Stimulated activated CD4-positive, alpha-beta T cell treated with anti-CD3 and anti-CD28 coated beads, Interleukin-1b, Interleukin-23, amount 100 ng/mL, for 24 hours (primary cell): ENCODE data around the gene FABP1.
A peak's percentile ranks its signal among the peaks of the same experiment; 100 is the strongest.

Source experiments
- DNase-seq, 4 experiments: peaks; one replicate each; pipeline ENCODE4 v3.0.0-alpha.2; 2020; ENCODE audit warnings: low read depth in 4 of 4, low spot score in 1 of 4

The FABP1 gene

DNA sequence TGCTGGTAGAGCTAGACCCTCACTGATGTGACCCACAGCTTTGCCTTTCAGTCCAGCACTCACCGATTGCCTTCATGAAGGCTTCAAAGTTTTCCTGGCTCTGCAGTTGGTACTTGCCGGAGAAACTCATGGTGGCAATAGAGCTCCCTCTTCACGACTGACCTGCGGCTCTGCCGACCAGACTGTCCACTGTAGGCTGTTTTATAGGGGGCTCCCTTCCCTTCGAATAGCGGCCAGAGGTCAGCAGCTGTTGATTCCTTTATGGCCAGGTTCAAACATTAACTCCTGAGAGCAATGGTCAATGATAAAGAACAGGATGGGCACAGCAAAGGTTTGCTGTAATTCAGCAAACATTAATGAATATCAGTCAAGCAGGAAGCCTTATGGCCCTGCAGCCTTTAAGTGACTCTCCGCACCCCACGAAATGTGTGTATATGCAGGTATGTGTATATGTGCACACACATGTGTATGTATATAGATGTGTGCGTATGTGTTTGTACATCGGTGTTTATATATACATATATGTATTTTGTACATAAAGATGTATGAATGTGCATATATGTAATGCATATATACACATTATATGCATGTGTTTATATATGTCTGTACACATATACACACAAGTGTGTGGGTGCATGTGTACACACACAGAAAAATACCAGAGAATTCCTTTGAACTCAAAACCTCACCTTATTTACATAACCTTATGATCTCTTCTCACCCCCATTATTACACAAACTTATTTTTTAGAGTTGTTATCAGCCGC lies at the start of gene FABP1:
Gene FABP1, minus strand, starts transcription at position 175 of the 766 bp plus-strand sequence. Its CDS starts 45 bp downstream, at position 130.
- DNase-seq = no peak

DNA sequence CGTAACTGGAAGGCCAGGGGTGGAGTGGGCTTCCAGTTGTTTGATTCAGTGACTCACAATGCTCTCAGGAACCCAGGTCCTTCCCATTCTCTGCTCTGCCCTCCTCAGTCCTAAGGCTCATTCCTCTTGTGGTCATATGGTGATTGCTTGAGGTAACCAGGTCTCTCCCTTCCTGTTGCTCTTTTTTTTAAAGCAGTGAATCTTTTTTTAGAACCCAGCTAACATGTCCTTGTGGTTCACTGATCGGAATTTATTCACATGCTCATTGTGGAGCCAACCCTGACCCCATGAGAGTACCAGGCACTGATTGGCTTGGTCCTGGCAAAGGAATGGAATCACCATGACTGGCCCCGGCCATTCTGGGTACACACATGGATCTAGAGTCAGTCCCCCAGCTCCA lies 49.7 kb upstream of the FABP1 start:
- no peak for DNase-seq

DNA sequence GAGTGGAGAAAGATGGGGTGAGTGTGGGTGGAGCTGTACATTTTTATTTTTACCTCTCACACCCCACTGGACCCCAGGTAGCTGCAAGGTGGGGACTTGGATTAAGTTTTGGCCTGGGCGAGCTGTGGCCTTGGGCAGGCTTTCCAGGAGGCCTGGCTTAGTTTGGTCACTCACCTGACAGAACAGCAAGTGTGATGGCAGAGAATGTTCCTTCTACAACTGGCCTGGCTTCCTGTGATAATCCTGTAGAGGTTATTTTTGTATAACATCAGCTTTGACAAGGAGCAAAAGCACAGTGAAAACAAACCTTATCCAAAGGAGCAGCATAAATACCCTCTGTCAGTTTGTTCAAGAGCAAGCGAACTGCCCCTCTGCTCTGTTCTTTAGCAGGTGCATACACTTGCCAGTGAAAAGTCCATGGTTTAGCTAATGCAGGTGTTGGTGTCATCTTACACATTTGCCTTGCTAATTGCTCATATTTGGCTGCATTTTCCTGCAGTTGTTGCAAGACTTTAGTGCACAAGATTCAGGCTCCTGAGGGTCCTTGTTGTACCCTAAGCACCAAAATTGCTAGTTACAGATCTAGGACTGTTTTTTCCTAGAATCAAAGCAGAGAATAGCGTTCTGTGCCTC lies 48.6 kb upstream of the FABP1 start:
- no peak for DNase-seq

DNA sequence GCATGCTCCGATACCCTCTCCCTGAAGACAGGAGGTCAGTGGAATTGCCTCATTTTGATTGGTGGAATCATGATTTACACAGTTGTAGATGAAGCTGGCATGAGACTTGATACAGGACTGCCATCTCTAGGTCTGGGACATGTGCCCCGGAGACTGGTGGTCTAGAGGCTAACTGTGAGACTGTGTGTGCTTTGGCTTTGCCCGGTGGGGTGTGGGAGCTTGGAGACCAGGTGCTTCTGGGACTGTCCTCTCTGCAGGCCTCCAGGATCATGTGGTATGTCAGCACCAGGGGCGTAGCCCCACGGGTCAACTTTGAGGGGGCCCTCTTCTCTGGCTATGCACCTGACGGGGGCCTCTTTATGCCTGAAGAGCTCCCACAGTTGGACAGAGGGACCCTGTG lies 45.0 kb upstream of the FABP1 start:
- DNase-seq = no peak

DNA sequence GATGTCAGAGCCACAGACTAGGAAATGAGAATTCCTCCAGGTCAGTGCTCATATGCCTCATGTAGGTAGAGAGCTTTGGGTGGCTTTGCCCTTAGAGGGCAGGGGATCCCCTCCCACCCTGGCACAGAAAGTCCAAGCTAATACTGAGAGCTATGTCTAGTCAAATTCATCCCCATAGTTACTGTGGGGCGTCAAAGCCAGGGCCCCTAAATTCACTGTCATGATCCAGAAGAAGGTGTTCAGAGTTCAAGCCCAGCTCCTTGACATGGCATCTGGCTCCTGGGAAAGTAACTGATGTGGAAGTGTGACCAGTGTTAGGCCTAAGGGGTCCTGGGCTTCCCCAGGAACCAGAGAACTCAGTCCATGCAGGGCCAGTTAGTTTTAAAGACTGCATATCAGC lies 44.1 kb upstream of the FABP1 start:
- no peak for DNase-seq

DNA sequence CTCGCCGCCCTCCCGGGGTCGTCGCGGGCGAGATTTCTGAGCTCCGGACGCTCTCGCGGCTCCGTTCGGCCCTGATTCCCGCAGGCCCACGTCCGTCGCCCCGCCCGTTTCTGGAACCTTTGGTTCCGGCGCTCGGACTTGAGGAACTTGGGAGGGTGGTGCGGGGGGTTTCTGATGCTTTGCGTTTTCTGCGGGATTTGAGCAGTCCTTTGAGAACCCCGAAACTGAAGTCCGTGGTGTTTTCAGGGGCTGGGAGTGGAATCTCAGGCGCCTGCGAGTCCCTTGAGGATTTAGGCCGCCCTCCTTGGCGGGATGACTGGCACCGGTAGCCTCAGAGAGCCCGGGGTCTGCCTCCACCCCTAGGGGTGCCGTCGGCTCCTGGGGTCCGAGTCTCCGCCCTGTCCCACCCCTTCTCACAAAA lies 42.6 kb upstream of the FABP1 start:
- no peak for DNase-seq

DNA sequence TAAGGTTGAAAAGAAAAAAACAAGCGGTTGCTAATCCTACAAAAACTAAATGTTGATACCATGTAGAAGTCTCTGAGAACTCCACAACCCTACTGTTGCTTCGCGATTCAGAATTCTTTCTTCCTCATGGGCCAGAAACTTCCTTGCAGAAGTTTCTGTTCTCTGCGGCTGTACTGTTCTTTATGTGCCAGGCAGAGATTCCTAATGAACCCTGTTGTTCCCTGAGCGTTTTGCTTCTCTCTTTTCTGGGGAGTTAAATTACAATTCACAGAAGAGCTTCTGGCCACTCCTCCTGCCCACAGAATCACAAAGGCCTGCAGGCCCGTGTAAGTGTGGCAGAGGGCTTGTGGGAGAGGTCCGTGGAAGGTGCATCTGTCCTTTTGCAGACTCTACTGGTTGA lies 40.5 kb upstream of the FABP1 start:
- no peak for DNase-seq

DNA sequence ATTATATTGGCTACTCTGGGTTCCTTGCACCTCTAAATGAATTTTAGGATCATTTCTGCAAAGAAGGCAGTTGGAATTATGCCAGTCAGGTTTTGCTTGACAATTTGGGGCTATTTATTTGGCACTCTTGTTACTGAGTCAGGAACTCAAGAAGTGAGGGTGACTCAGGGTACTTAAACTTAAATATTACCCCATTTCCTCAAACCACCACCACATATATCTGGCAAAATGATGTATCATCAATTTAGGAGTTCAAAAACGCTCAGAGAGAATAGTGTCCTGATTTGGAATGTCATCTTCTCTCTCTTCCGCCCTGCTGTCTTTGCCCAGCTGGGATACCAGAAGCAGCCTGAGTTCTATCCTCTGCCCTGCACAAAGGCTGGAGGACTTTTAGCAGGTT lies 39.9 kb upstream of the FABP1 start:
- DNase-seq = no peak

DNA sequence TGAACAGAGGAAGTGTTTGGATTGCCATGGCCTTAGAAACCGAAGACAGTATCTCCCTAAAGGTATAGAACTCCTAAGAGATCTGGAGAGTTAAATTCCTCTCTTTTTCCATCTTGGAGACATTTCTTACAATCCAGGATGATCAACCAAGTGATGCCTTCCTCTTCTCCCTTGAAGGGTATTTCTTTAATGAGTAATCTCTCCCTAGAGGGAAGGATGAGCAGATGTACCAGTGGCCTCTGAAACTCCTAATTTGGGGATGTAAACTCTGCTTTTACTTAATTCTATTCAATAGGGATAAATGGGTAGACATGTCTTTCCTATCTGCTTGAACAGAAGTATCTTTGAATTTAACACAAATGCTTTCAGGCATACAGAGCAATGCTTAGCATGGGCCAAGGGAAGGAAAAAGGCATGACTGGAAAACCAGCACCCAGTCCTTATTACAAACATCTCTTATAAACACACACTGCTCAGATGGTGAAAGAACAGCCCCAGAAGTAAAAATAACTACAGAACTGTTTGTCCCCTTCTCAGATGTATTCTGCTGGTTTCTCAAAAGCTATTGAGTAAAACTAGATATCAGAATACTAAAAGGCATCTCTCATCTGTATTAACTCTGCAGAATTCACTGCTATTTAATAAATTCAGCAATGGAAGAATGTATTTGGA lies 37.6 kb upstream of the FABP1 start:
- DNase-seq = no peak

DNA sequence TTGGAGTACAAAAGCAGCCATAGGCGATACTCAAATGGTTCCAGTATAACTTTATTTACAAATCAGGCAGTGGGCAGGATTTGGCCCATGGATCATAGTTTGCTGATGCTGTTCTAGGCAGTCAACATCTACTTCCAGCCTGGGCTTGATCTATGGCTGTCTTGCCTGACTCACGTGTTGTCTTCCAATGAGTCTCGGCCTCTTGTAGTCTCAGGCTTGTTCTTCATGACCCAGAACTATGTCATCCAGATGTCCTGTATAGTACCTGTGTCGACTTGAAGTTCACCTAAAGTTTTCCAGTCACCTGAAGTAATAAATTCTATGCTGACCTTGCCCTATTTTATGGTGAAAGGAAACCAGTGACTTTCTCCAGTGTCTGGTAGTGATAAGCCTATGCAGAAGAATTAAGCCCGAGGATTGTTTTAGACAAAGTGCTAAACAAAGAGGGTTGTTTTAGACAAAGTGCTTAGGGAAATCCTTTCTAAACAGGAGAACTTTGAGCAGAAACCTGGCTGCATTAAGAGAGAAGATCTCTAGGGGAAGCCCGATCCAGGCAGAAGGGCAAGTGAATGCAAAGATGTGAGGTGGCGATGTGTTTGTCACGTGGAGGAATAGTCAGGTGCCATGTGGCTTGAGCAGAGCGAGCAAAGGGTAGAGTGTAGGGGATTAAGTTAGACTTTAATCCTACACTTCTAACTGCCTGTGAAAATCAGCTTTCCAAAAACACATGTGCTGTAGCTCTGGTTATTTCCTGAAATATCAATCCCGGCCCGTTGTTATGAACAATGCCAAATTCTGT lies 33.8 kb upstream of the FABP1 start:
- no peak for DNase-seq

DNA sequence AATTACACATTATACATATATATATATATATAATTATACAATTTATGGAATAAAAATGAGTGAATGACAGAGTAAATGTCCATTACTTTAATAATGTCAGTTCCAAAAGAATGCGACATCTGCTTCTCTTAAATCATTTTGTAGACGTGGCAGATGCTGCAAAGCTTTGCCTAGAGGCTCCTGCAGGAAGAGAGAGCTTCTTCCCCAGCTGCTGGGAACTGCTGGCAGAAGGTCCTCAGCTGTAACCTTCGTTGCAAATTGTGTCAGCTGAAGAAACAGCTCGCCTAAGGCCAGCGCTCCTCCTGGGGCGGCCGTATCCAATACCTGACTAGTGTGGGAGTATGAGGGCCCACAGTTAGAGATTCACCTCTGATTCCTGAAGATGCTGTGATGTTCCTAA lies 32.7 kb upstream of the FABP1 start:
- DNase-seq = no peak

DNA sequence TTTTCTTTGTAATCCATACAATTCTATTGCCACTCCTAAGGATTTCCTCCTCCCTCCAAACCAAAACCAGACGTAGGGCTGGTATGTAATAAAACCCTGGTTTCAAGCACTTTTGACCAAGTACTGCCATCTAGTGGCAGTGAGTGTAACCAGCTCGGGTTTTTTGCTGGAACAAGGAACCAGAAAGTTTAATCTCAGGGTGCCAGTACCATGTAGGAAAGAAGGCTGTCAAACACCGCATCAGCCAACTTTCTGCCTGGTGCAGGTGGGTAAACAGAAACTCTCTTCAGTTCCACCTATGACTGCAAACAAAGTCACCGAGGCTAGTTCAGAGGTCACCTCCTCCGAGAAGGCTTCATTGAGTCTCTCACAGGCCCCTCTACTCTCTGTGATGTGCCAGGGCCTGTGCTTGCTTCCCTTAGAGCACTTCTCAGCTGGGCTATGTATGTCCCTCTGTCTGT lies 32.1 kb upstream of the FABP1 start:
- DNase-seq = peak in 2 of 4 experiments; percentile 37 to 42

DNA sequence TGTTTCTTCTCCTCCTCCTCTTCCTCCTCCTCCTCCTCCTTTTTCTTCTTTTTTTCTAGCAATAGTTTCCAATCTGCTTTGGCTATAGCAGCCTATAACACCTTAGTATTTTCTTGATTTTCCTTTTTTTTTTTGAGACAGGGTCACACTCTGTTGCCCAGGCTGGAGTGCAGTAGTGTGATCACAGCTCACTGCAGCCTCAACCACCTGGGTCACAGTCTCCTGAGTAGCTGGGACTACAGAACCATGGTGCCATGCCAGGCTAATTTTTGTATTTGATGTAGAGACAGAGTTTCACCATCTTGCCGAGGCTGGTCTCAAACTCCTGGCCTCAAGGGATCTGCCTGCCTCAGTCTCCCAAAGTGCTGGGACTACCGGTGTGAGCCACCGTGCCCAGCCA lies 31.6 kb upstream of the FABP1 start:
- no peak for DNase-seq

DNA sequence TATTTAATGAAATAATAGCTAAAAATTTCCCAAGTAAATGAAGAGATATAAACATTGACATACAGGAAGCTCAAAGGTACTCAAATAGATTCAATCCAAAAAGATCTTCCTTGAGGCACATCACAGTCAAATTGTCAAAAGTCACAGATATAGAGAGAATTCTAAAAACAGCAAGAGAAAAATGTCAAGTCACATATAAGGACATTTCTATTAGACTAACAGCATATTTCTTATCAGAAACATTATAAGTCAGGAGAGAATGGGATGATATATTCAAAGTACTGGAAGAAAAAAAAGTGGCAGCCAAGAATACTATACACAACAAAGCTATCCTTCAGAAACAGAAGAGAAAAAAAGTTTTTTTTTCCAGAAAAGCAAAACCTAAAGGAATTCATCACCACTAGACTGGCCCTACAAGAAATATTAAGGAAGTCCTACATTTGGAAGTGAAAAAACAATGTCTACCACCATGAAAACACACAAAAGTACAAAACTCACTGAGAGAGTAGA lies 21.1 kb upstream of the FABP1 start:
- DNase-seq = no peak

DNA sequence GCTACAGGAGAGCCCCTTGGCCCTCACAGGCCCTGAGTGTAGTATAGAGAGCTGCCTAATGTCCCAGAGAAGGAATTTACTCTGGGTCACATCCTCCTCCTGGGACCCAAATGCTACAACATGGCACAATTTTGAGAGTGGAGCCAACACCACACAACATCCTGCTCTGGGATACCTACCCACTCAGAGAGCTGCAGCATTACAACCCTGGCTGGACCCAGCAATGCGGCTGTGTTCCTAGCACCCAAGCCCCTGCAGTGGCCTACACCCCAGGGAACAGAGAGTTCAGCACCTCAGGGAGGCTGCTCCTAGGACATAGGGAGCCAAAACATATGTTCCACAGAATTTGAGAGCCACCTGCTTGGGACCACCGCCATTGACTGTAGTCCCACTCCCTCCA lies 19.3 kb upstream of the FABP1 start:
- no peak for DNase-seq

DNA sequence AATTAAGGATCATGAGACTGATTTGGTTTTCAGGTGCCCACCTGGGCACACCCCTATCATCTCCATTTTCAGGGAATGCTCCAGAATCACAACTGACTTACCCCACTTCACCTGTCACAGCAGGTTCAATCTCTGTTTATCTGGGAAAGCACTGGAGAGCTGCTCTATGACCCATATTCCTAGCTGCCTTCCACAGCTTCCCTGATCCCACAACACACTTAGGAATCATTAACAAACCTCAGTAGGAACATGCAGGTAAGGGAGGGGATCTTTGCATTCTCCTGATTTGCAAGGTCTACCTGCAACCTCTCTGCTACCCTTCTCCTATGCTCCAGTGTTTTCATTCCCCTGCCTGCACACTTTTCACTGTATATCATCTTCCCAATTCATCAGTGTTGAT lies 18.7 kb upstream of the FABP1 start:
- no peak for DNase-seq

DNA sequence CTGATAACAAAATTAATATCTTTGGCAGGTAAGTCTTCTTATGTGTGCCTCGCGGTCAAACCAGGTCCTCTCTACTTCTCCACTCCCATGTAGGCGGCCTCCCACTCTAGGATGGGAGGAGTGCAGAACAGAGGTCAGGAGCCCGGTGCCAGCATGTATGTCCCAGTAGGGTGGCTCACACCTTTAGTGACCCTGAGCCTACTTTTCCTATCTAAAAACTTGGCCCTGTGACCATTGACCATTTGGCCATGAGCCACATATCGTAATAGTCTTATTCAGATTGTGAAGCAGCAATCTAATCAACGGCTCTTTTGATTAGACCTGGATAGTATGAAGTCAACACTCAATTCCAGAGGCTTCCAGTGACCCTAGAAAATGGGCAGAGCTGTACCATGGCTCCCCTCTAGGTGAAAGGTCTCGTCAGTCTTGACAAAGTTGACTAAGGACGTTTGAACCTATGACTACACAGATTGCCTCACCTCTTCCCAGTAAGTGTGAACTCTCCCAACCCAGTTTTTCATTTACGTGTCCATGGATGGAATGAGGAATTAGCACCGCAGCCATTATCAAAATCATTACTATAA lies 17.1 kb upstream of the FABP1 start:
- DNase-seq = no peak

DNA sequence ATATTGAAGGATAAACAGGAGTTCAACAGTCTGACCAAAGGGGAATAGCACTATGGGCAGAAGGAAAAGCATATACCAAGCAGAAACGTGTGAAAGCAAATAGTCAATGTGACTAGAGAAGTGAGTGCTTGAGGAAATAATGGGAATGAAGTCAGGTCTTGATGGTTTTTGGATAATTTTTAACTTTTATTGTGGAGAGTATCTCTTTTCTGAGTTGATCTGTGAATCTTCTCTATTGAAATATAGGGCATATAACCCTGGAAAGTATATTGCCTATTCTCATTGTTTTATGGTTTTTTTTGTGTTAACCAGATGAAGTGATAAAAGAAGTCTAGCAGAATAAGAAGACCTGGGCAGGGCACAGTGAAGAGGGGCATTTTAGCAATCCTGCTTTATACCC lies 16.4 kb upstream of the FABP1 start:
- no peak for DNase-seq

DNA sequence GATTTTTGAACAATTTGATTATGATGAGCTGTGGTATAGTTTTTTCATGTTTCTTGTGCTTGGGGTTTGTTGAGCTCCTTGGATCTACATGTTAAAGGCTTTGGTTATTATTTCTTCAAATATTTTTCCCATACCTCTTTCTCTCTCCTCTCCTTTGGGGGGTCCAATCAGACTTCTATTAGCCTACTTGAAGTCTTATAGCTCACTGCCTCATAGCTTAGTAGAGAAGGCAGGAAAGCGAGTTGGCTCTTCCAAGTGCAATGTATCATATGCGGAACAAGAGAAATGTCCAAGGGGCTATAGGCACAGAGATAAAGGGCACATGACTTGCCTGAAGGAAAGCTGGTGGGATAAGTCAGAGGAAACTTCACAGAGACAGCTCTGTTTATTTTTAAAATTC lies 14.1 kb upstream of the FABP1 start:
- DNase-seq = no peak

DNA sequence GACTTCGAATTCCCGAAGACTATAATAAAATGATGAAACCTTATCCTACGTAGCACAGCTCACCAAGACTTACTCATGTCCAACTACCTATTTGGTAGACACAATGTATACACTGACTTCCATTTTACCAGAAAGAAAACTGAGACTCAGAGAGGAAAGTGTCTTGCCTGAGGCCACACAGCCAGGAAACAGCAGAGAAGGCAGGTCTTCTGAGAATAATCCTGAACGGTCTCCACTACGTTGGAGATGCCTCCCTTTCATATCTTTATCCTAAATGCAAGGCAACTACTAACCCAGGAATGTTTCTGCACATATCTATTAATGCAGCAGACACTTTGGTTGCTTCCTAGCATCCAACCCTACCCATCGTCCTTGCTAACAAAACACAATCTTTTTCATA lies 11.9 kb upstream of the FABP1 start:
- no peak for DNase-seq

DNA sequence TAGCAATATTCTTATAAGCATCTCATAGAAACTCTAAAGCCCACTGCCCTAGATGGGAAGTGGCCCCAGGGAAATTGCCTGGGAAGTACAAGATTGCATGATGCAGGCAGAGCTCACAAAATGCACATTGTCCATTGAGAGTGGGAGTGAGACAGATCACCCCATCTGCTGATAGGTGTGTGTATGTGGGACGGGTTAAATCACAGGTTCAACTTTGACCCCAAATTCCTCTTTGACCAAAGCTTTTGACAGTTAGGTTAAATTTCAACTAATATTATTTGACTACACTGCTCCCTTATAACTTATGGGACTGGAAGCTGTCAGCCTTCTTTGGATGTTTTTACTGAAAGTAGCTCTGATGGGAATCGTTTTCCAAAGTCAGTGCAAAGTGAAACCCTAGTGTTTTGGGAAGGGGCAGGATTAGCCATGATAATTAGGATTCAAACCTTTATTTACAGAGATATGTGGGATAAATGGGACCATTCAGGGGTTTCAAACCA lies 11.4 kb upstream of the FABP1 start:
- no peak for DNase-seq
